Psoas muscle (tissue), 8 donors: ENCODE data around the gene DNMT1. TPM values are rescaled to one million over a fixed set of nuclear protein-coding genes. Genes with fewer than 3 reads are reported as not detected.

Experiments
- ATAC-seq, 4 donors: fragments of 200-7000 bp; cut with Tn5 transposase; one replicate each; pipeline ENCODE4 v1.9.1; 2020; ENCODE audit warnings: moderate library complexity in 3 of 4, mild to moderate bottlenecking in 2 of 4
- DNase-seq, 2 donors: peaks; one replicate each; pipeline ENCODE4 v3.0.0-alpha.2; 2020
- H3K27ac ChIP-seq: fragments of 200-600 bp; one replicate; pipeline ENCODE4 v1.8.0; 2022
- H3K27me3 ChIP-seq, 3 donors: fragments of 200-600 bp in 1 of 3; one replicate each; pipeline versions ENCODE4 v1.6.1 to v1.8.0; 2013 to 2022; ENCODE audit warnings: low read length in 2 of 3, mild to moderate bottlenecking in 2 of 3, moderate library complexity in 1 of 3; ENCODE audit not compliant: insufficient read depth in 3 of 3
- H3K36me3 ChIP-seq, 2 donors: fragments of 200-600 bp in 1 of 2; one replicate each; pipeline versions ENCODE4 v1.6.1 to v1.8.0; 2013 to 2022; ENCODE audit warnings: low read depth in 1 of 2, mild to moderate bottlenecking in 1 of 2, moderate library complexity in 1 of 2; ENCODE audit not compliant: insufficient read depth in 1 of 2
- H3K4me1 ChIP-seq: fragments of 200-600 bp; one replicate; pipeline ENCODE4 v1.8.0; 2022
- H3K4me3 ChIP-seq: fragments of 200-600 bp; one replicate; pipeline ENCODE4 v1.8.0; 2022; ENCODE audit warnings: mild to moderate bottlenecking
- H3K9me3 ChIP-seq: fragments of 200-600 bp; one replicate; pipeline ENCODE4 v1.8.0; 2022
- CTCF ChIP-seq: fragments of 200-600 bp; IDR thresholded peaks from one replicate; pipeline ENCODE4 v1.8.0; 2022; ENCODE audit warnings: antibody characterized with exemption
- WGBS, 3 donors: extraction: QIAGEN DNeasy Blood & Tissue Kit; methylation state at CpG; one replicate each; pipeline versions ENCODE4 v1.1.6 to v1.1.7; 2013; 5-methylcytosine and 5-hydroxymethylcytosine counted together
- intact Hi-C, 2 donors: fragments of 100-400 bp; cut with DNase I; formaldehyde crosslinking; loops; one replicate each; pipeline versions ENCODE4 v1.11.0 to v1.14.2; 2022
- polyA plus RNA-seq, 3 donors: library from polyadenylated mRNA; stranded (reverse); fragments of 200-250 nt; gene quantifications; one replicate each; pipeline ENCODE4 v1.2.3, GENCODE V29; 2013
- total RNA-seq, 4 donors: library from RNA; stranded (reverse); fragmentation: NEBNext Ultra II Directional in 2 of 4; extraction: Animal tissue kit (Norgen Biotek cat#: 25700) in 2 of 4; gene quantifications; one replicate each; pipeline versions ENCODE4 v1.2.1 to v1.2.4, GENCODE V29; 2021 to 2023
- donor health status: healthy with polysubstance abuse.
- donor health status: DM: no; HTN: no; CAD: no; lungs with moderate emphysema.
- donor health status: Bipolar disorder and iron deficiency.
- donor health status: healthy.
- donor health status: DM: yes; HTN: yes; CAD: no.
- donor health status: DM: no; HTN: no; CAD: no.
- donor health status: DM: no; HTN: no; CAD: no.
- donor health status: DM: yes; HTN: yes; CAD: no.

Gene DNMT1
- total and polyA plus RNA-seq, 7 donors = 7.1 to 25.2 (median 13.5) TPM

GRCh38 chr19:10111405-10111811 is 83.3 kb downstream of the DNMT1 start, which contains the start of gene P2RY11:
TSS of gene P2RY11 (plus strand) at chr19:10111693. CDS start at chr19:10111722, 29 bp downstream.
- intact Hi-C loops = loop anchor here in 1 of 2 donors (10.0 kb wide), 1 partner anchor 283 kb away; no protein-coding TSS in a partner anchor
- H3K27ac ChIP-seq = no peak within 1 kb of the TSS

GRCh38 chr19:10110972-10111317 is 83.8 kb downstream of the DNMT1 start:
- no peak for ATAC-seq
- Histone ChIP-seq H3K4me3 (no peak overlapping the region), H3K27ac (no peak overlapping the region), H3K36me3 (peaks cover 19 to 69% of the 10 kb centered on the region in 2 donors), H3K27me3 (no peaks in the 10 kb centered on the region), H3K4me1 (peaks cover 24% of the 10 kb centered on the region), H3K9me3 (no peaks in the 10 kb centered on the region)
- peak in 1 of 2 donors; percentile 48 for DNase-seq
- 89 to 90% (median 89%) methylated on average over 19 of the region's 19 CpGs for WGBS, 3 donors
- TF ChIP-seq CTCF = no peak
- intact Hi-C loops = loop anchor here in 1 of 2 donors (10.0 kb wide), 1 partner anchor 284 kb away; no protein-coding TSS in a partner anchor

More at GRCh38 chr19:10111405-10111811, 83.3 kb downstream of the DNMT1 start, which contains the start of gene P2RY11:
- no peak for ATAC-seq
- no peaks in the 10 kb centered on the region for H3K27me3 ChIP-seq
- H3K4me3 ChIP-seq = no peak within 1 kb of the TSS
- WGBS, 3 donors = 50 to 55% (median 54%) methylated on average over 8 of the region's 8 CpGs
- peaks cover 27% of the 10 kb centered on the region for H3K4me1 ChIP-seq
- TF ChIP-seq CTCF = no peak
- peaks cover 19 to 72% of the 10 kb centered on the region in 2 donors for H3K36me3 ChIP-seq
- no peaks in the 10 kb centered on the region for H3K9me3 ChIP-seq
- DNase-seq = peak in 1 of 2 donors; percentile 56

- intact Hi-C loops = loop anchor here in 1 of 2 donors (10.0 kb wide), 1 partner anchor 284 kb away; no protein-coding TSS in a partner anchor
- WGBS, 3 donors = 88 to 94% (median 90%) methylated on average over 42 to 44 of the region's 44 CpGs
- no peak overlapping the region for H3K4me3 ChIP-seq
- DNase-seq (peak in 1 of 2 donors; percentile 57), ATAC-seq (no peak)
- H3K27ac ChIP-seq = no peak overlapping the region
- no peaks in the 10 kb centered on the region for H3K27me3 ChIP-seq
- no peak for TF ChIP-seq CTCF
- no peaks in the 10 kb centered on the region for H3K9me3 ChIP-seq
- H3K36me3 ChIP-seq = peaks cover 19 to 63% of the 10 kb centered on the region in 2 donors
- H3K4me1 ChIP-seq = peaks cover 21% of the 10 kb centered on the region
Observed at GRCh38 chr19:10110076-10110971, 84.4 kb downstream of the DNMT1 start.

GRCh38 chr19:10109528-10109927 is 85.2 kb downstream of the DNMT1 start:
- Histone ChIP-seq H3K4me1 (peaks cover 13% of the 10 kb centered on the region), H3K27ac (no peak overlapping the region), H3K4me3 (no peak overlapping the region), H3K27me3 (no peaks in the 10 kb centered on the region), H3K9me3 (no peaks in the 10 kb centered on the region), H3K36me3 (peaks cover 19 to 56% of the 10 kb centered on the region in 2 donors)
- no peak for TF ChIP-seq CTCF
- 89 to 93% (median 92%) methylated on average over 14 of the region's 14 CpGs for WGBS, 3 donors
- no peak for DNase-seq
- no peak for ATAC-seq
- intact Hi-C loops = no loop called here
